SK-N-SH treated with all-trans-retinoic acid at 6 μM for 48 hours (cell line): ENCODE data around the gene MMS22L.

Experiments
- ATAC-seq: fragments of 200-7000 bp; cut with Tn5 transposase; 3 replicates; pipeline ENCODE4 v1.9.1; 2020; ENCODE audit warnings: mild to moderate bottlenecking, moderate library complexity
- ARNTL ChIP-seq: fragments of 450-650 bp; formaldehyde crosslinking; IDR thresholded peaks from 2 replicates; pipeline ENCODE4 v1.5.0; 2020; ENCODE audit warnings: low read depth, mild to moderate bottlenecking, moderate library complexity, borderline replicate concordance
- BACH2 ChIP-seq: fragments of 250-450 bp; sonication (Bioruptor Pico); IDR thresholded peaks from 2 replicates; pipeline ENCODE4 v1.9.0; 2021; ENCODE audit warnings: mild to moderate bottlenecking, borderline replicate concordance
- CREB5 ChIP-seq: fragments of 250-450 bp; sonication (Bioruptor Pico); IDR thresholded peaks from 2 replicates; pipeline ENCODE4 v1.5.1; 2020; ENCODE audit warnings: low read depth, mild to moderate bottlenecking, moderate library complexity
- CSDC2 ChIP-seq: fragments of 250-450 bp; sonication (Bioruptor Pico); IDR thresholded peaks from 2 replicates; pipeline ENCODE4 v1.5.0; 2020; ENCODE audit warnings: mild to moderate bottlenecking, moderate library complexity
- CSRNP3 ChIP-seq: fragments of 250-450 bp; sonication (Bioruptor Pico); IDR thresholded peaks from 2 replicates; pipeline ENCODE4 v1.5.1; 2021; ENCODE audit warnings: mild to moderate bottlenecking, moderate library complexity
- ESRRG ChIP-seq: fragments of 250-450 bp; sonication (Bioruptor Pico); IDR thresholded peaks from 2 replicates; pipeline ENCODE4 v1.6.1; 2021; ENCODE audit warnings: mild to moderate bottlenecking
- GLIS3 ChIP-seq: fragments of 250-450 bp; sonication (Bioruptor Pico); IDR thresholded peaks from 2 replicates; pipeline ENCODE4 v1.5.0; 2020; ENCODE audit warnings: mild to moderate bottlenecking, moderate library complexity
- ISL1 ChIP-seq: fragments of 250-450 bp; sonication (Bioruptor Pico); IDR thresholded peaks from 2 replicates; pipeline ENCODE4 v2.1.2; 2022; ENCODE audit warnings: mild to moderate bottlenecking, moderate library complexity
- OSR1 ChIP-seq: fragments of 250-450 bp; sonication (Bioruptor Pico); IDR thresholded peaks from 2 replicates; pipeline ENCODE4 v1.8.0; 2022; ENCODE audit warnings: moderate library complexity, mild to moderate bottlenecking, inconsistent platforms
- PATZ1 ChIP-seq: fragments of 250-450 bp; sonication (Bioruptor Pico); IDR thresholded peaks from 2 replicates; pipeline ENCODE4 v1.8.0; 2020; ENCODE audit warnings: mild to moderate bottlenecking, moderate library complexity, borderline replicate concordance
- POU6F1 ChIP-seq: fragments of 250-450 bp; sonication (Bioruptor Pico); IDR thresholded peaks from 2 replicates; pipeline ENCODE4 v1.8.0; 2021; ENCODE audit warnings: low read depth, mild to moderate bottlenecking, moderate library complexity, borderline replicate concordance
- PPARA ChIP-seq: fragments of 250-450 bp; sonication (Bioruptor Pico); IDR thresholded peaks from 2 replicates; pipeline ENCODE4 v1.5.0; 2020; ENCODE audit warnings: mild to moderate bottlenecking, borderline replicate concordance
- SNAI2 ChIP-seq: fragments of 250-450 bp; sonication (Bioruptor Pico); IDR thresholded peaks from 2 replicates; pipeline ENCODE4 v1.5.0; 2020; ENCODE audit warnings: mild to moderate bottlenecking, moderate library complexity
- TCF4 ChIP-seq: fragments of 250-450 bp; sonication (Bioruptor Pico); IDR thresholded peaks from 2 replicates; pipeline ENCODE4 v1.8.0; 2021; ENCODE audit warnings: mild to moderate bottlenecking, moderate library complexity, borderline replicate concordance
- TOX ChIP-seq: fragments of 250-450 bp; sonication (Bioruptor Pico); IDR thresholded peaks from 2 replicates; pipeline ENCODE4 v1.8.0; 2021; ENCODE audit warnings: mild to moderate bottlenecking, moderate library complexity, borderline replicate concordance
- TSHZ2 ChIP-seq: fragments of 250-450 bp; sonication (Bioruptor Pico); IDR thresholded peaks from 2 replicates; pipeline ENCODE4 v1.5.0; 2020; ENCODE audit warnings: mild to moderate bottlenecking, moderate library complexity
- ZC3H10 ChIP-seq: fragments of 250-450 bp; sonication (Bioruptor Pico); IDR thresholded peaks from 2 replicates; pipeline ENCODE4 v1.5.1; 2021; ENCODE audit warnings: mild to moderate bottlenecking, moderate library complexity
- ZFP30 ChIP-seq: fragments of 450-650 bp; formaldehyde crosslinking; IDR thresholded peaks from 2 replicates; pipeline ENCODE4 v1.5.0; 2022; ENCODE audit warnings: mild to moderate bottlenecking, moderate library complexity
- ZNF565 ChIP-seq: fragments of 450-650 bp; formaldehyde crosslinking; conservative IDR thresholded peaks from 2 replicates; pipeline ENCODE4 v1.5.0; 2020; ENCODE audit warnings: low read depth, mild to moderate bottlenecking, moderate library complexity
- ZNF70 ChIP-seq: fragments of 450-650 bp; formaldehyde crosslinking; IDR thresholded peaks from 2 replicates; pipeline ENCODE4 v1.5.0; 2020; ENCODE audit warnings: mild to moderate bottlenecking, moderate library complexity
- ZNF8 ChIP-seq: fragments of 450-650 bp; formaldehyde crosslinking; IDR thresholded peaks from 2 replicates; pipeline ENCODE4 v1.5.0; 2020; ENCODE audit warnings: mild to moderate bottlenecking, moderate library complexity

MMS22L gene

GRCh38 chr6:97177905-97178304, 105.1 kb downstream of the MMS22L start:
- TF ChIP-seq ESRRG (no peak), PPARA (no peak), TOX (CRISPR knock-in tag) (no peak), ISL1 (CRISPR knock-in tag) (no peak), OSR1 (no peak), GLIS3 (CRISPR knock-in tag) (no peak), ARNTL (CRISPR knock-in tag) (no peak), ZFP30 (CRISPR knock-in tag) (no peak), BACH2 (CRISPR knock-in tag) (no peak), TCF4 (CRISPR knock-in tag) (no peak), POU6F1 (CRISPR knock-in tag) (no peak), ZNF70 (no peak), CSDC2 (CRISPR knock-in tag) (no peak), PATZ1 (CRISPR knock-in tag) (no peak), ZNF565 (CRISPR knock-in tag) (no peak), TSHZ2 (CRISPR knock-in tag) (no peak), ZC3H10 (CRISPR knock-in tag) (no peak), ZNF8 (no peak)
- ATAC-seq = no peak

GRCh38 chr6:97176468-97176867, 106.5 kb downstream of the MMS22L start:
- ATAC-seq = no peak
- TF ChIP-seq ISL1 (CRISPR knock-in tag) (no peak), ZC3H10 (CRISPR knock-in tag) (no peak)
- TF ChIP-seq, all 23 proteins: peak for 0

GRCh38 chr6:97175806-97176205, 107.2 kb downstream of the MMS22L start:
- ATAC-seq = no peak
- TF ChIP-seq GLIS3 (CRISPR knock-in tag) (no peak), CREB5 (CRISPR knock-in tag) (0 out of 2 replicates have a peak, but pooled peaks have one; percentile 44), ISL1 (CRISPR knock-in tag) (peak; percentile 88), CSRNP3 (CRISPR knock-in tag) (no peak)
- TF ChIP-seq, all 23 proteins: peak for 2

- no peak for ATAC-seq
- no peak for TF ChIP-seq TSHZ2 (CRISPR knock-in tag)
- TF ChIP-seq CSRNP3 (CRISPR knock-in tag) = no peak
- no peak for TF ChIP-seq PPARA
- TF ChIP-seq CREB5 (CRISPR knock-in tag) = no peak
- TF ChIP-seq SNAI2 (CRISPR knock-in tag) = no peak
Observed at GRCh38 chr6:97174471-97174870, 108.5 kb downstream of the MMS22L start.
